ENCODE results near the gene MCEE.
"Not testable (repeated sequence)": the region's sequence is repeated elsewhere in the genome, so short reads cannot be mapped to it uniquely, and the experiment has no call there.

The MCEE gene

DNA sequence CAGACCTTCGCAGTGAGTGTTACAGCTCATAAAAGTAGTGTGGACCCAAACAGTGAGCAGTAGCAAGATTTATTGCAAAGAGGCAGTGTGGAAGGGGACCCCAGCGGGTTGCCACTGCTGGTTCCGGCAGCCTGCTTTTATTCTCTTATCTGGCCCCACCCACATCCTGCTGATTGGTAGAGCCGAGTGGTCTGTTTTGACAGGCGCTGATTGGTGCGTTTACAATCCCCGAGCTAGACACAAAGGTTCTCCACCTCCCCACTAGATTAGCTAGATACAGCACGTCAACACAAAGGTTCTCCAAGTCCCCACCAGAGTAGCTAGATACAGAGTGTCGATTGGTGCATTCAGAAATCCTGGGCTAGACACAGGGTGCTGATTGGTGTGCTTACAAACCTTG, 38.2 kb downstream of the MCEE start:
- DNase-seq; in situ Hi-C loops (cut with HindIII; ENCODE audit: low pct_ligation_motif_present, low pct_unique_long_range_greater_than_20kb, low sequenced_read_pairs): not testable (repeated sequence)

DNA sequence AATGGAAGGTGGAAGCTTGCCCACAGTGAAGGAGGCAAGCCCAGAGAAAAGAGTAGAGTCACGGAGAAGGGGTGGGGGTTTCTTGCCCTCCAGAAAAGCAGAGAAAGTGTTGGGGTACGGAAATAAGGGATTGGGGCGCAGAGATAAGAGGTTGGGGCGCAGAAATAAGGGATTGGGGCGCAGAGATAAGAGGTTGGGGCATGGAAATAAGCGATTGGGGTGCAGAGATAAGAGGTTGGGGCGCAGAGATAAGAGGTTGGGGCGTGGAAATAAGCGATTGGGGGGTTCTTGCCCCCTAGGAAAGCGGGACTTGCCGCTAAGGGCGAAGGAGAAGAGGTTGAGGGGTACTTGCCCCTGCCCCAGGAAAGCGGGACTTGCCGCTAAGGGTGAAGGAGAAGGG, 40.6 kb downstream of the MCEE start:
- DNase-seq; in situ Hi-C loops (cut with HindIII; ENCODE audit: low pct_ligation_motif_present, low pct_unique_long_range_greater_than_20kb, low sequenced_read_pairs): not testable (repeated sequence)

DNA sequence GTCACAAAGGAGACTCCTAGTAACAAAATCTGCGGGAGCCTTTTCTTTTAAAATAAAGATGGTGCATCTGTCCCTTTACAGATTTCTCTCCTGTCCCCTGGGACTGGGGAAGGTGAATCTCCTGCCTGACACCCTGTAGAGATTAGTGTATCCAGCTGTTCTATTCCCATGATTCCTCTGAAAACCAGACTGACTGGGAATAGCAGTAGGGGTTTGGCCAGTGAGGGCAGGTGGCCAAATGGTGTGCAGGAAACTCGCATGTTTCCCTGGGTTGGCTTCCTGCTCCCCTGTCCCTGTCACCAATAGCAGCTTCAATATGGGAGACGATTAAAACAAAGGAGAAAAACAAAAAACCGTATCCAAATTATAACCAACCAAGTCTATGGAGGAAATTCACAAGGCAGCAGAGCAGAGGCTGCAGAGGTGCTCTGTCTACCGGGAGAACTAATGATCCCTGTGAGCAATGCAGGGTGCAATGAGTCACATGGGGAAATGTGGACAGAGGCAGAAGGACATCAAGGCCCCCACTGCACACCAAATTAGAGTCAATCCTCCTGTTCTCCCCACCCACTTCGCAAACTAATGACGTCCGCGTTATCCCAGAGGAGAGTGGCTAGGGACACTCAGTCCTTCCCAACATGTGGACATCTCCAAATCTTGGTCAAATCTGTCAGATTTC, 44.6 kb downstream of the MCEE start:
- in situ Hi-C loops (cut with HindIII; ENCODE audit: low pct_ligation_motif_present, low pct_unique_long_range_greater_than_20kb, low sequenced_read_pairs); DNase-seq: not testable (repeated sequence)

DNA sequence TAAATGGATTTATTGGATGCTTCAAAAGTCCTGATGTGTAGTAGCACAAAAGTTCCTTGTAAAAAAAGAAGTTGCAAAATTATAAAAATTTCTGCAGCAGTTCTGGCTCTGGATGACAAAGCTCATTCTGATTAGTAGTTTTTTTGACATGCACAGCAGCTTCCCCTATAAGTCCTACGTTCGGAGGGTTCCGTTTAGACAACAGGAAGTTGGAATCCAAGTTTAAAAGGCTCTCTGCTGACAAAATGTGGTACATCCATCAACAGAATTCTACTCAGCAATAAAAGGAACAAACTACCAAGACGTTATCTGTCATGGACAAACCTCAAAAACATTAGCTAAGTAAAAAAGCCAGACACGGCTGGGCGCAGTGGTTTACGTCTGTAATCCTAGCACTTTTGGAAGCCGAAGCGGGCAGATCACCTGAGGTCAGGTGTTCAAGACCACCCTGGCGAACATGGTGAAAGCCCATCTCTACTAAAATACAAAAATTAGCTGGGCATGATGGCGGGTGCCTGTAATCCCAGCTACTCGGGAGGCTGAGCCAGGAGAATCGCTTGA, 46.2 kb downstream of the MCEE start:
- DNase-seq; in situ Hi-C loops (cut with HindIII; ENCODE audit: low pct_ligation_motif_present, low pct_unique_long_range_greater_than_20kb, low sequenced_read_pairs): not testable (repeated sequence)

GRCh38 chr2:71083297-71083696, 46.7 kb downstream of the MCEE start:
- in situ Hi-C loops (cut with HindIII; ENCODE audit: low pct_ligation_motif_present, low pct_unique_long_range_greater_than_20kb, low sequenced_read_pairs); DNase-seq: not testable (repeated sequence)

DNA sequence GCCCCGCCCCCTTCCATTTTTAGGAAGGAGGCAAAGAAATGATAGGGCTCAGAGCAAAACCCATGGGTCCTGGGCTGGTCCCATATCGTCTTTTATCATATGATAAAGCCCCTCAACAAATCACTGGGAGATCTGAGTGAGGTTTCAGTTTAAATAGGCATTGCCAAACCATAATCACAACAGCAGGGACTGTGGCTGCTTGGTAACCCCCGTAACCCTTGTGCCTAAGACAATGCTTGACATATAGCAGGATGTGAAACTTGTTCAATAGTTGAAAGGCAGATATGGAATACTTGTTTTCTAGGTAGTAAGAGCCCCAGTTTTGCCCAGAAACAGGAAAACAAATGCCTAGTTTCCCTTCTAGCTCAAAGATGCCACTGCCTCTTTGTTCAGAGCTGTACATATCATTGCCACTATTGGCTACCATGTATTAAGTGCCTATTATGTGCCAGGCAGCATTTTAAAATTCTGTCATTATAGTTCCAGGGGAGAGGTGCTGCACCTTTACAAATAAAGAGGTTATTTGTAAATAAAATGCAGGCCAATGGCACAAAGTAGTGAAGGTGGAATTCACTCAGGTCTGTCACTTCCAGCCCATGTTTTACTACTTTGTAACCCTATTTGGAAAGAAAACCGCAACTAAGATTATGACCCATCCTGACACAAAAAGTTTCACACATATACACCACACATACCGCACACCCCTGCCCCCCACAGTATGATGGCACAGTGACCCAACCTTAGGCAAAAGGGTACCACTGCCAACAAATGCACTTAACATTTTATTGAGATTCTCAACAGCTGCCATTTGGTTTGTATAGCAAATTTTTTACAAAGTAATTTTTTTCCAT, 47.4 kb downstream of the MCEE start:
- in situ Hi-C loops (cut with HindIII; ENCODE audit: low pct_ligation_motif_present, low pct_unique_long_range_greater_than_20kb, low sequenced_read_pairs), result no loop called here
- no peak for DNase-seq

DNA sequence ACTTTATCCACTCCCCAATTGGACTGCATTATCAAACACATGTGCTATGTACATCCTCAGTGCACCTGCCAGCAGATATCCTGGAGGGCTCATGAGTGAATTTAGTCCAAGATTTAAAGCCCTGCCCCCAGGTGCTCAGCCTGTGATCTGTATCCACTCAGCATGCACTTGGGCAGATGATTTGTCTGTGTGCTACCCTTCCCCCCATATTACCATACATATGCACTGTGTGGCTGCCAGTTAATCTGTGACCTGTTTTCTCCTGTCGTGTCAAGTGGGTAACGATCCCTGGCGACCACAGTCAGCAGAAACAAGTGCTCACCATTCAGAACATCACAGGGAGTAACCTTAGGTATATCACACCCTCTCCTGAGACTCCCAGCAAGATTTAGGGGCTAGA, 51.4 kb downstream of the MCEE start:
- DNase-seq, result no peak
- in situ Hi-C loops (cut with HindIII; ENCODE audit: low pct_ligation_motif_present, low pct_unique_long_range_greater_than_20kb, low sequenced_read_pairs), result no loop called here

GRCh38 chr2:71074893-71075395, 55.1 kb downstream of the MCEE start:
- DNase-seq, result no peak
- in situ Hi-C loops (cut with HindIII; ENCODE audit: low pct_ligation_motif_present, low pct_unique_long_range_greater_than_20kb, low sequenced_read_pairs), result no loop called here

- in situ Hi-C loops (cut with HindIII; ENCODE audit: low pct_ligation_motif_present, low pct_unique_long_range_greater_than_20kb, low sequenced_read_pairs), result no loop called here
- DNase-seq, result no peak
Measured at GRCh38 chr2:71073475-71073874, 56.6 kb downstream of the MCEE start.

DNA sequence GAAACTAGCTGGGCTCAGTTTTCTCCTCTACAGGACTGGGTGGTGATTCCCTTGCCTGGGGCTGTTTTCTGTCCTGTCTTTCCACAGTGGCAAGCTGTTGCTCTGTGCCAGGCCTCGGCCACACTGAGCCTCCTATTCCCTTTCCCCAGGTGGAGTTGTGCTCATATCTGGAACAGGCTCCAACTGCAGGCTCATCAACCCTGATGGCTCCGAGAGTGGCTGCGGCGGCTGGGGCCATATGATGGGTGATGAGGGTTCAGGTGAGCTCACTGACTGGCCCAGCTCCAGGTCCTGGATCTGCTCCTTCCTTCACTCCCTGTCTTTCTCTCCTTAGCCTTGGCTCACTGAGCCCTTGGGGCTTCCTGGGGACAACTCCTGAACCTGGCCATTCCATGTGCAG, 57.5 kb downstream of the MCEE start:
- in situ Hi-C loops (cut with HindIII; ENCODE audit: low pct_ligation_motif_present, low pct_unique_long_range_greater_than_20kb, low sequenced_read_pairs), result no loop called here

GRCh38 chr2:71071681-71072398, 58.2 kb downstream of the MCEE start:
- in situ Hi-C loops (cut with HindIII; ENCODE audit: low pct_ligation_motif_present, low pct_unique_long_range_greater_than_20kb, low sequenced_read_pairs), result no loop called here
- DNase-seq, result no peak

More for the DNA sequence above, 57.5 kb downstream of the MCEE start:
- DNase-seq, result no peak

DNA sequence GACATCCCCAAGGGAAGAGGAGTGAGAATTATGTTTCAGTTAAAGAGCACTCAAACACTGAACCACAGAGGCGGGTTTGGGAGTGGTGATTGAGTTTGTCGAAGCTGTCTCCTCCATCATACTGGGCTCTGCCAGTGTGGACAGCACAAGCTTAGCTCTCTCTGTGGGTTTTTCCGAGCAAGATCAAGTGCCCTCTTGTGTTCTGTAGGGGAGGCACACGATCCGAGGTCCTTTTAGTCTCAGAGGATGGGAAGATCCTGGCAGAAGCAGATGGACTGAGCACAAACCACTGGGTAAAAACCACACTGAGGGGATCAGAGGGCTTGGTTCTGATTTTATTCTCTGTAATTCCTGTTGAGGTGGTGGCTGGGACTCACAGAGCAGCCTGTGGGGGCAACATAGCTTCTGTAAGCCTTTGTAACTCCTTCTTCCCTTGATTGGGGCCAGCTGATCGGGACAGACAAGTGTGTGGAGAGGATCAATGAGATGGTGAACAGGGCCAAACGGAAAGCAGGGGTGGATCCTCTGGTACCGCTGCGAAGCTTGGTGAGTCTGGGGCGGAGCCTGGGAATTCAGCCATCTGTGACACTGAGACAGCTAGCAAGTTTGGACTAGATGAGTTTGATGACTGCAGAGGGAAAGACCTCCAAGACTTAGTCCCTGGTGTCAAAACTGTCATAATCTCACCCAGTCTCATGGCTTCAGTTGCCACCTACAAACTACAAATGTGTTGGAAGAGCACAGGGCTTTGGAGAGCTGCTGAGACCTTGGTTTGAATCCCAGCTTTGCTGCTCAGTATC, 59.5 kb downstream of the MCEE start:
- in situ Hi-C loops (cut with HindIII; ENCODE audit: low pct_ligation_motif_present, low pct_unique_long_range_greater_than_20kb, low sequenced_read_pairs), result no loop called here
- DNase-seq, result peak; percentile 41

DNA sequence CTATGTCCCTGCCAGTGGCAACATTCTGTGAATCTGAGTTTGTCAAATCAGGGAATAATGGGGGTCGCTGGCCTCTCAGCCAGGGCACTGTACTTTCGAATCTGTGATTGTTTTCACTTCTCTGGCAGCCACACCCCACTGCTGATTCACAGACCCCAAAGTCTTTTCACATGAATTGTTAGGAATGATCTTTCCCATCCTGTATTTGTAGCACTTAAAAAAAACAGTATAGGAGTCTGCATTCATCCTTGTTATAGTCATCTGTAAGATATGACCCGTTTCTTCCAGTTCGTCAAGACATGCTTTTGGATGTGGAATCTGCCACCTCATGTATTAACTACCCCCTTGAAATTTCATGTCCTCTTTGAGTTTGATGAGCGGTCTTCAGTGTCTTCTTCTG, 60.7 kb downstream of the MCEE start:
- no peak for DNase-seq

GRCh38 chr2:71068218-71069035, 61.6 kb downstream of the MCEE start, which contains the start of gene NAGK:
NAGK (plus strand) TSS chr2:71068648; CDS start chr2:71068684, 36 bp downstream.
- DNase-seq, result peak; percentile 96
- in situ Hi-C loops (cut with HindIII; ENCODE audit: low pct_ligation_motif_present, low pct_unique_long_range_greater_than_20kb, low sequenced_read_pairs), result no loop called here

More for the DNA sequence above, 60.7 kb downstream of the MCEE start:
- in situ Hi-C loops (cut with HindIII; ENCODE audit: low pct_ligation_motif_present, low pct_unique_long_range_greater_than_20kb, low sequenced_read_pairs), result no loop called here

DNA sequence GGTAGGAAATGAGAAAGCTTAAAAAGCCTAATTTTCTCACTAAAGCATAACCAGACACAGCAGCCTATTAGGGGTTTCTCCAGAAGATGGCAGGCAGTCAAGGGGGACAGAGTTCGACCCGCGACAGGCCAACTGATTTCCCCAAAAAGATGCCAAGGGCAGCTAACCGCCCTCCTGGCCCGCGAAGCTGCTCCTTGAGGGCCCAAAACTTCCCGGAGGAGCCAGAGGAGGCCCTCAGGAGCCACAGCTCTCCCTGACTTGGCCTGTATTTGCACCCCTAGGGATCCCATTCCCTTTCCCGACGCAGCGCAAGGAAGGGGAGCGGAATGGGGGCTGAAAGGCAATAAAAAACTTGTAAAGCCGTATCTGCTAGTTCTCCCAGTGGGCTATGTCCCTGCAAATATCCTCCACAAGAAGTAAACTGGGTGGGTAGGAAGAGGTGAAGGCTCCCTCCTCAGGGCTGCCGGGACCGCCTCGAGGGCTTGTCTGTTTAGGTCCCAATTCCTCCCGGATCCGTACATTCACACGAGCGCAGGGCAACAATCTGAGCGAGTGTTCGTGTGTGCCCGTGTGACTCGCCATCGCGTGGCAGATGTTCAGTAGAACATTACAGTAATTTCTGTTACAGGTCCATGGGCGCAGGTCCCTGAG, 62.3 kb downstream of the MCEE start:
- in situ Hi-C loops (cut with HindIII; ENCODE audit: low pct_ligation_motif_present, low pct_unique_long_range_greater_than_20kb, low sequenced_read_pairs), result no loop called here
- no peak for DNase-seq

DNA sequence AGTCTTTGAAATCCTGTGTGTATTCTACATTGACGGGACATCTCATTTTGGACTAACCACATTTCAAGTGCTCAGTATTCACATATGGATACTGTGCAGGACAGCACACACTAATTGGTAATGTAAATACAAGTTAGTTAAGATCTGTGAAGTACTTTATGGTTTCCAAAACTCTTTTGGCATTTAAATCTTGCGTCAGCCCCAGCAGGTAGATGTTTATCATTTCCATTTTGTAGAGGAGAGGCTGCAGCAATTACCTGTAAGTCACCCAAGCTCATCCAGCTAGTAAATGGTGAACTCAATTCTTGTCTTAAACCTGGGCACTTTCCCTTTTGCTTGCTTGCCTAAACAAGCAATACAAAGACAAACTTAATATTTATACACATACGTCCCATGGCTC, 63.2 kb downstream of the MCEE start:
- in situ Hi-C loops (cut with HindIII; ENCODE audit: low pct_ligation_motif_present, low pct_unique_long_range_greater_than_20kb, low sequenced_read_pairs), result no loop called here
- no peak for DNase-seq
